NCI-H345 (cell line): Measurements from ENCODE around the gene MUC20.
"Not testable (repeated sequence)": the region's sequence is repeated elsewhere in the genome, so short reads cannot be mapped to it uniquely, and the experiment has no call there.

ENCODE experiments used
- DNase-seq: peaks from one replicate; lab custom pipeline; 2025; lab: John Stamatoyannopoulos, UW

Gene MUC20

GRCh38 chr3:195710126-195710905 lies 10.5 kb upstream of the MUC20 start:
- DNase-seq: not testable (repeated sequence)

- DNase-seq: not testable (repeated sequence)
Measured at GRCh38 chr3:195711091-195711812, 9.5 kb upstream of the MUC20 start.

- DNase-seq: no peak
Measured at GRCh38 chr3:195711813-195712534, 8.8 kb upstream of the MUC20 start.

DNA sequence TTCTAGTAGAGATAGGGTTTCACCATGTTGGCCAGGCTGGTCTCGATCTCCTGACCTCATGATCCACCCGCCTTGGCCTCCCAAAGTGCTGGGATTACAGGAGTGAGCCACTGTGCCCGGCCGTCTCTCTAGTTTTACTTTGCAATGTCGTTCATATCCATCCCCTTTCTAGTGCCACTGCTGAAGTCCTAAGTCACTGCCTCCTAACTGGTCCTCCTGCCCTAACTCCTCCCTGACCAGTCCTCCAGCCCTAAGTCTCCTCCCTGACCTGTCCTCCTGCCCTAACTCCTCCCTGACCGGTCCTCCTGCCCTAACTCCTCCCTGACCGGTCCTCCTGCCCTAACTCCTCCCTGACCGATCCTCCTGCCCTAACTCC lies 8.3 kb upstream of the MUC20 start:
- not testable (repeated sequence) for DNase-seq

DNA sequence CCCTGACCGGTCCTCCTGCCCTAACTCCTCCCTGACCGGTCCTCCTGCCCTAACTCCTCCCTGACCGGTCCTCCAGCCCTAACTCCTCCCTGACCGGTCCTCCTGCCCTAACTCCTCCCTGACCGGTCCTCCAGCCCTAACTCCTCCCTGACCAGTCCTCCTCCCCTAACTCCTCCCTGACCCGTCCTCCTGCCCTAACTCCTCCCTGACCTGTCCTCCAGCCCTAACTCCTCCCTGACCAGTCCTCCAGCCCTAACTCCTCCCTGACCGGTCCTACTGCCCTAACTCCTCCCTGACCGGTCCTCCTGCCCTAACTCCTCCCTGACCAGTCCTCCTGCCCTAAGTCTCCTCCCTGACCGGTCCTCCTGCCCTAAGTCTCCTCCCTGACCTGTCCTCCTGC lies 7.6 kb upstream of the MUC20 start:
- DNase-seq: not testable (repeated sequence)

DNA sequence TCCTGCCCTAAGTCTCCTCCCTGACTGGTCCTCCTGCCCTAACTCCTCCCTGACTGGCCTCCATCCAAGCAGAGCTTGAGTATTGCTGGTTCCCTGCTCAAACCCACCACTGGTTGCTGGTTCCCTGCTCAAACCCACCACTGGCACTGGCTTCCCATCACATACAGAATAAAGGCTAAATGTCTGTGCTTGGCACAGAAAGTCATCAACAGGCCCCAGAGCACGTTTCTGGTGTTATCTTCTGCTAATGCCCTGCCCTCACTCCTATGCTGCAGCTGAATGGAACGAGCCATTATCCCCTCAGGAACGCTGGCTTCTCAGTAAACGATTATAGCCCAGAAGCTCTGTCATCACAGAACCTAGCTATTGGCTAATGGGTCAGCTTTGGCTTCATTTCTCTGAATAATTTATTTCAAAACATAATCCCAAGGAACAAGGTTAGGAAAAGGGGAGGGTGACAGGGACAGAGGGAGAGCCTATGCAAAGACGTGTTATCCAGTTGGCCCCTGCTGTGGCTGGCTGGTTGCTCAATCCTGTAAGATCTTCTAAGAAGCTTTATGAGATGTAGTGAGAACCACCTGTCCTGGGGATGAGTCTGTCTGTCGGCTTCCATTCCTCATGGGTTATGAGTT lies 6.3 kb upstream of the MUC20 start:
- no peak for DNase-seq

GRCh38 chr3:195715134-195715533 lies 5.6 kb upstream of the MUC20 start:
- DNase-seq: no peak

GRCh38 chr3:195715583-195716266 lies 5.1 kb upstream of the MUC20 start:
- no peak for DNase-seq

- DNase-seq: no peak
Measured at GRCh38 chr3:195717416-195717815, 3.4 kb upstream of the MUC20 start.

DNA sequence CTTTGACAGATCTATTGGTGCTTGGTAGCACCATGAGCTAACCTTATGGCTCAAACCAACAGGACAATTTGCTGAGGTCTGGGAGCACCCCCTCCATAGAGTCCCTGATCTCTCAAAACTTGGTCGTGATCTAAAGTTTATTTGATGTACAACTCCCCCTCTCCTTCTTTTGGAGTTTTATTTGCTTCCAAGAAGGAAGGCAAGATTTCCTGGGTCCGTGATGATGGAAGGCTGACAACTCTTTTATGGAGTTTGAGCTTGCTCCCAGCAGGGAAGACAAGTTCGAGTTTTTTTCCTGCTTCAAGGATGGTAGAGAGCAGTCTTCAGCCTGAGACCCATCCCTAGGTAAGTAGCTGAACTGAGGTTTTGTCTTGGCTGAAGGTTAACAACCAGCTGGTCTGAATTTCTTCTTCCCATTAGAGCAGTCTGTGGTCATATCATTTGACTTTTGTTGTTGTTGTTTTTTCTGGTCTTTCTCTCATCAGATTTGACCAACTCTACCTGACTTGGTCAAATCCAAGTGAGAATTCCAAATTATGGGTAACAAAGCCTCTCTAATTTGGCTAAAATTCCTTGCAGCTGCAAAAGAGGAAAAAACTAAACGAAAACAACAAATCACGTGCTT lies 2.8 kb upstream of the MUC20 start:
- no peak for DNase-seq

DNA sequence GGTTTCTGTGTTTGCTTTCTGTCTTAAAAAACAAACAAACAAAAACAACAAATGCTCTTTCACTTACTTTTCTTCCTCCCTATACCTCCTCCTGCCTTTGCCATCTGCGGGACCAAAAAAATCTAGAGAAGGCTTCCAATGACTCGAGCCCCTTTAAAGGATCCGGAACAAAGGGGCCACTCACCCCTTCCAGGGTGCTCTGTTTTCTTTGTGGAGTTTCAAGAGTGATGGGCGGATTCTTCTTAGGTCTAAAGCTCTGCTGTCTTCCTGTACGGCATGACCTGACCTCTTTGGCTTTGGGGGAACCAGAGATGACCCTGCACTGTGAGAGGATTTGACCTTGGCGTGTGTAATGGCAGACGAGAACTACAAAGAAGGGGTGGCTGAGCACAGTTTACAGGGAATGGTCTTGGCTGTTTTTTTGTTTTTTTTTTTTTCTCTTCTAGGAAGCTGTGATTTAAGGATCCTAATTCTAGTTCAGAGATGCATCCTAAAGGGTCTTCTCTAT lies 2.2 kb upstream of the MUC20 start:
- DNase-seq: no peak

GRCh38 chr3:195719514-195720254 lies 1.1 kb upstream of the MUC20 start:
- not testable (repeated sequence) for DNase-seq

GRCh38 chr3:195722139-195722995 lies 1.6 kb downstream of the MUC20 start:
- DNase-seq: not testable (repeated sequence)

DNA sequence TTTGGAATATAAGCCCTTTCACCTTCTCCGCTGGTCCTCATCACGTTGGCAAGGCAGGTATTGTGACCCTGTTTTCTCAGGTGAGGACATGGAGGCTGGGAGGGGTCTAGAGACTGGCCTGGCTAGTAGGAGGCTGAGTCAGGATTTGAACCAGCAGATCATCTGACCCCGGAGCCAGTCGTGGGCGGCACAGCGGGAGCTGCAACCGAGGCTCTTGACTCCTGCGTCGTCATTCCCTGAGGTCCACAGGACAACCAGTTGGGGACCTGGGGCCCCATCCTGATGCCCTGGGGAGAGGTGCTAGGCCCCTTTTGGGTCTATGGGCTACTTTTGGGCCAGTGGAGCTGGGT lies 2.2 kb downstream of the MUC20 start:
- DNase-seq: not testable (repeated sequence)

DNA sequence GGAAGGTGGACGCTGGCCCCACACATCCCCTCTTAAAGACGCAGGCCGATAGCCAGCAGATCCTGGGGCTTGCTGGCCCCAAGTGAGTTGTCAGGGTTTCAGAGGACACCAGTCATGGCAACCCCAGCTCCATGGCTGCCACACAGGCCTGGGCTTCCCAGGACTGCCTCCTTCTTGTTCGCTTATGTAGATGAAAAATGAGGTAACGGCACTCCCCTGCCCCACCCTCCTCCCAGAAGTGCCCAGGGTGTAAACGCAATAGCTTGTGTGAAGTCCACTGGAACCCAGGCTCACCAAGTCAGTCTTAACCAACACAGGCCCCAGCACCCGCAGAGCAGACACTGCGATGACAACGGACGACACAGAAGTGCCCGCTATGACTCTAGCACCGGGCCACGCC lies 3.6 kb downstream of the MUC20 start:
- not testable (repeated sequence) for DNase-seq

- DNase-seq: not testable (repeated sequence)
Measured at GRCh38 chr3:195725916-195726740, 5.3 kb downstream of the MUC20 start.

- DNase-seq: no peak
Measured at GRCh38 chr3:195727606-195728195, 6.9 kb downstream of the MUC20 start.

DNA sequence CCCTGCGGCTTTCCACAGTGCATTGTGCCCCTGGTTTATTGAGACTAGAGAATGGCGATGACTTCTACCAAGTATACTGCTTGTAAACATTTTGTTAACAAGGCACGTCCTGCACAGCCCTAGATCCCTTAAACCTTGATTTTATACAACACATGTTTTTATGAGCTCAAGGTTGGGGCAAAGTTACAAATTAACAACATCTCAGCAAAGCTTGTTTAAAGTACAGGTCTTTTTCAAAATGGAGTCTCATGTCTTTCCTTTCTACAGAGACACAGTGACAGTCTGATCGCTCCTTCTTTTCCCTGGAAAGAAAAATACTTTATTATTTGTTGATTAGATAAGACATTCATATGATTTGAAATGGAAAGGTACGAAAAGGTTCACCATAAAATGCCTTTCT lies 8.0 kb downstream of the MUC20 start:
- not testable (repeated sequence) for DNase-seq
